ENCODE results near the gene EFCAB12. TPM values are rescaled to one million over a fixed set of nuclear protein-coding genes. Genes with fewer than 3 reads are reported as not detected.

The EFCAB12 gene
- total and polyA plus RNA-seq, 2 of the 8 experiments (the other 6 are each of a cell fraction or from before 2014, with no cell fraction given), result 0.60 to 0.99 TPM

GRCh38 chr3:129389572-129389937 lies 38.9 kb downstream of the EFCAB12 start (continued):
- TF ChIP-seq CHD7 (IDR thresholded peaks at IDR 0.05; ENCODE audit: insufficient replicate concordance, low read length) (no peak), POU5F1 (IDR thresholded peaks at IDR 0.05; ENCODE audit: low read depth, low read length) (no peak), POLR2A (IDR thresholded peaks at IDR 0.05; ENCODE audit: control extremely low read depth in 1 of 2, low read depth in 2 of 2, low read length in 2 of 2) (no peak), JUND (IDR thresholded peaks at IDR 0.05; ENCODE audit: low read length) (no peak), E2F6 (IDR thresholded peaks at IDR 0.05) (no peak), CTCF (IDR thresholded peaks at IDR 0.05; ENCODE audit: control extremely low read depth in 1 of 3, insufficient read depth in 1 of 3, low read depth in 1 of 3, low read length in 3 of 3) (no peak), JUN (IDR thresholded peaks at IDR 0.05; ENCODE audit: low read depth, low read length) (no peak), GTF2F1 (IDR thresholded peaks at IDR 0.05; ENCODE audit: borderline replicate concordance, low read depth, low read length) (no peak), RBBP5 (IDR thresholded peaks at IDR 0.05; ENCODE audit: borderline replicate concordance, low read depth, low read length) (no peak)

Measured in H1 (cell line).